Breast epithelium (tissue), 3 donors: Measurements from ENCODE around the gene RNF167.

ENCODE experiments used
- CTCF ChIP-seq, 3 donors: fragments of 450-650 bp; IDR thresholded peaks; one replicate each; pipeline ENCODE4 v1.5.1; 2016 to 2017; ENCODE audit warnings: antibody characterized with exemption in 3 of 3, mild to moderate bottlenecking in 3 of 3, moderate library complexity in 3 of 3
- POLR2A ChIP-seq: fragments of 450-650 bp; IDR thresholded peaks from one replicate; pipeline ENCODE4 v1.6.1; 2016; ENCODE audit warnings: antibody characterized with exemption, mild to moderate bottlenecking, moderate library complexity
- POLR2AphosphoS5 ChIP-seq, 3 donors: sonication (generic); formaldehyde crosslinking; IDR thresholded peaks; one replicate each; pipeline ENCODE4 v1.6.1; 2017; ENCODE audit warnings: antibody characterized with exemption in 3 of 3

GRCh38 chr17:4974115-4974670 is 34.1 kb downstream of the RNF167 start:
- no peak for TF ChIP-seq POLR2AphosphoS5 (IDR thresholded peaks at IDR 0.05)
- no peak for TF ChIP-seq CTCF (IDR thresholded peaks at IDR 0.05)
- no peak for TF ChIP-seq POLR2A
